OCI-LY3 (cell line): ENCODE data around the gene HOXC13.
A peak's percentile ranks its signal among the peaks of the same experiment; 100 is the strongest.

Source experiments
- H2AFZ ChIP-seq: fragments of 200-600, 300-600 bp; shearing (Covaris generic); 2 replicates; pipeline ENCODE4 v1.6.0; 2014; ENCODE audit warnings: antibody characterized with exemption, low read depth, low read length
- H3K27ac ChIP-seq: fragments of 200-600, 300-600 bp; sonication (generic); 2 replicates; pipeline ENCODE4 v1.5.1; 2014; ENCODE audit warnings: mild to moderate bottlenecking, low read length, moderate library complexity, mixed read lengths
- H3K27me3 ChIP-seq: fragments of 200-600, 300-600 bp; sonication (generic); 2 replicates; pipeline ENCODE4 v1.6.1; 2014; ENCODE audit warnings: low read depth, low read length, mixed read lengths
- H3K36me3 ChIP-seq: fragments of 200-600, 300-600 bp; sonication (generic); replicated peaks from 2 replicates; pipeline ENCODE3; 2014; ENCODE audit warnings: low read depth, low read length, mixed read lengths
- H3K4me1 ChIP-seq: fragments of 300-600, 200-600 bp; sonication (generic); 2 replicates; pipeline ENCODE4 v1.6.1; 2014; ENCODE audit warnings: low read length, mixed read lengths
- H3K4me2 ChIP-seq: fragments of 200-600, 300-600 bp; sonication (generic); 2 replicates; pipeline ENCODE4 v1.6.1; 2014; ENCODE audit warnings: low read length, mixed read lengths
- H3K4me3 ChIP-seq: fragments of 300-600, 200-600 bp; sonication (generic); 2 replicates; pipeline ENCODE4 v1.5.1; 2014; ENCODE audit warnings: antibody characterized with exemption, mild to moderate bottlenecking, low read length, moderate library complexity
- H3K79me2 ChIP-seq: fragments of 300-600, 200-600 bp; shearing (Covaris generic); 2 replicates; pipeline ENCODE4 v1.6.1; 2014; ENCODE audit warnings: mild to moderate bottlenecking, low read length, mixed read lengths
- H3K9ac ChIP-seq: fragments of 300-600, 200-600 bp; shearing (Covaris generic); 2 replicates; pipeline ENCODE4 v1.6.0; 2014; ENCODE audit warnings: mild to moderate bottlenecking, low read length, moderate library complexity
- H3K9me3 ChIP-seq: fragments of 200-600, 300-600 bp; shearing (Covaris generic); 2 replicates; pipeline ENCODE4 v1.6.1; 2014; ENCODE audit warnings: low read length, mixed read lengths; ENCODE audit not compliant: insufficient read depth
- H4K20me1 ChIP-seq: fragments of 200-600, 300-600 bp; sonication (generic); 2 replicates; pipeline ENCODE4 v1.6.1; 2016; ENCODE audit warnings: low read length, mixed read lengths; ENCODE audit not compliant: insufficient read depth
- CTCF ChIP-seq: fragments of 200-600, 300-600 bp; sonication (generic); IDR thresholded peaks from 2 replicates; pipeline ENCODE4 v1.5.1; 2014; ENCODE audit warnings: antibody characterized with exemption, low read length, low read depth
- EZH2phosphoT487 ChIP-seq: fragments of 200-600 bp; shearing (Covaris generic); IDR thresholded peaks from 2 replicates; pipeline ENCODE4 v1.6.1; 2018; ENCODE audit warnings: antibody characterized with exemption, mixed run types, low read depth

HOXC13 gene

DNA sequence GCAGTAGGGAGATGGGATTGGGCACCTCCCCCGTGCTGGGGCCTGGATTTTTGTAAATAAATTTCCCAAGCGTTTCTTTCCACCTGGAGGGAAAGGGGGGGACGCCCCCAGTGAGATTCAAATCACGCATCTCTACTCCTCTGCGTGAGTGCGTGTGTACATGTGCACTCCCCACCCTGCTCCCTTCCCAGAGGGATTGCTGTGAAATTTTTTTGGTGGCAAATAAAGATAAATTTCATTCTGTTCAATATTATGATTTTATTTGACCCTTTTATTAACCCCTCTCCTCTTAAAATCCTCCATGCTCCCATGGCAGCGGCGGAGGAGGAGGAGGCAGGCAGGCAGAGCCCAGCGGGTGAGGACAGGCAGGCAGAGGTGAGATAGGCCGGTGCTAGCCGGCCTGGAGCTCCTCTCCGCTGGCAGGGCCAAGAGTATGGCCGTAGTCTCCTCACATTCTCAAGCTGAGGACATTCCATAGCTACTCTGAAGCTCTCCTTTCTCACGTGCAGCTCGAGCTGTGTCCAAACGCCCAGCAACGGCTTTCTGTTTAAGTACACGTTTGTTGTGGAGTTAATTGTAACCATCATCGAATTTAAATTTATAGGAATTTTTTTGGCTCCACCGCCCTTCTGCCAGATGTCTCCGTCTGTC, 37.7 kb downstream of the HOXC13 start:
- no peaks in the 10 kb centered on the region for H4K20me1 ChIP-seq
- H3K4me2 ChIP-seq, result no peak overlapping the region
- no peaks in the 10 kb centered on the region for H3K9me3 ChIP-seq
- peaks cover 23% of the 10 kb centered on the region for H3K4me1 ChIP-seq
- H3K4me3 ChIP-seq, result no peak overlapping the region
- no peak overlapping the region for H2AFZ ChIP-seq
- no peak for TF ChIP-seq CTCF
- no peak for TF ChIP-seq EZH2phosphoT487
- no peaks in the 10 kb centered on the region for H3K36me3 ChIP-seq
- H3K27me3 ChIP-seq, result 0 out of 2 replicates have a peak, but pooled peaks cover 5% of the 10 kb centered on the region
- H3K27ac ChIP-seq, result no peak overlapping the region
- no peak overlapping the region for H3K9ac ChIP-seq
- no peaks in the 10 kb centered on the region for H3K79me2 ChIP-seq

DNA sequence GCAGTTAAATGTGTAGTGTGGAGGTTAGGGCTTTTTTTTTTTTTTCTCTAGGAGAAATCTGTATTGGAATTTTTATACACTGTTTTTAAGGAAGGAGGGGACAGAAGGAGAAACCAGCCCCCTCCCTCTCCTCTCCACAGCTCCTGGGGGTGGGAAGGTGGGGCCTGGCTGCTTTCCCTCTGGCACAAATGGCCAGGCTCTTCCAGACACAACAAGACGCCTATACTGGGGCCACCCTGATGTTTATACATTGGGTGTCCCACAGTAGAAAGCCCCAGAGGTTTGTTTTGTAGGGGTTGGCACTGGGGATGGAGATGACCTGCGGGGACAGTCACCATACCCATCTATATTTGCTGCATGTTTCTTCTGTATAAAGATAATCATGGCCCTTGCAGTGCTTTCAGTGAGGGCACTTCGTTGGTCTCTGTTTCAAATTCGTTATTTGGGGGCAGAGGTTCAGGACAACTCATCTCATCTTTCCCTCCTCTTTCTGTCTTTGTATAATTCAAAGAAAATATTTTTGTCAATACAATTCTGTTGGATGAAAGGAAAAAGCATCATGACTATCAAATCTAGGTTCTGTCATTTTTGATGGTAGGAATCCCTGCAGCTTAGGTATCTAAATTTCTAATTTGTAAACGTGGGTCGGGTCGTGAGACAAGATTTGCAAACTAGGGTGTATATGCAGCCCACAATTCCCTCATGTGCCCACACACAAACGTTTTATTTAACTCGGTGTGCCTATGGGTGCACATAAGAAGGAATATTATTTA, 38.4 kb downstream of the HOXC13 start:
- TF ChIP-seq EZH2phosphoT487, result no peak
- TF ChIP-seq CTCF, result no peak
- Histone ChIP-seq H3K4me1 (peaks cover 30% of the 10 kb centered on the region), H3K79me2 (no peaks in the 10 kb centered on the region), H3K36me3 (no peaks in the 10 kb centered on the region), H3K9me3 (no peaks in the 10 kb centered on the region), H3K27me3 (0 out of 2 replicates have a peak, but pooled peaks cover 5% of the 10 kb centered on the region), H3K27ac (no peak overlapping the region), H3K9ac (no peak overlapping the region), H3K4me3 (no peak overlapping the region), H2AFZ (no peak overlapping the region), H4K20me1 (no peaks in the 10 kb centered on the region), H3K4me2 (no peak overlapping the region)

DNA sequence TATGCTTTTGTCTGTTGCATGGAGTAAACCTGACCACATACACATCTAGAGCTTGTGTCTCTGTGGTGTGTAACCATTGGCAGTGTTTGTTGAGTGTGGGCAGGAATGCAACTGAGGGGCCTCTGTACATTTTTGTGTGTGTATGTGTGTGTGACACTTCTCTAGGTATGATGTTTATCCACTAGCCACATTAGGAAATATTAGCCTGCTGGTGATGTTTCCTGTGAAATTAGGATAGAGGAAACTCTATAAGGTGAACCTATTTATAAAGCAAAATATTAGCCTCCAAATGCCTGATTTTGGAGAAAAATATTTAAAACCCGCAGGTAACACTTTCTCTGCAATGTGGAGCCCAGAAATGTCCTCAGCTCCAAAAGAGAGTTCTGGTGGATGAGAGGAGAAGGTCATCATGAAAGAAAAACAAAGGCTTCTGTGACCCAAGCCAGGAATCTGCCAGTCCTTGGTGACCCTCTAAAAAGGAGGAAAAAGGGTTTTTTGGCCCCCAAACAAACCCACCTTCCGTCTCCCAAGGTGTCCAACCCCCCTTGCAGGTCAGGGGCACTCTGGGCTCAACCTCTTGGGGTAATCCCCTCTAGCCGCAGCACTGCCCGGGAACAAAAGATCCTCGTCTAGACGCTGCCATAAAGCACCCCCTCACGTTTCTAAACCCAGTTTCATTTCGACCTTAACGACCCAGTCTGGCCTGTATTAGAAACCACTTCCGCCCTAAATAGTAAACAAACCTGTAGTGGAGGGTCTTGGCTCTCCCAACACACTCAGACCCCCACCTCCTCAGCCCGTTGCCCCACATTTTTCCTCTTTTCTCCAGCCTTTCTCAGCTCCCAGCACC, 39.2 kb downstream of the HOXC13 start:
- no peak overlapping the region for H3K9ac ChIP-seq
- no peaks in the 10 kb centered on the region for H3K36me3 ChIP-seq
- no peaks in the 10 kb centered on the region for H3K9me3 ChIP-seq
- no peak overlapping the region for H2AFZ ChIP-seq
- no peaks in the 10 kb centered on the region for H3K79me2 ChIP-seq
- H3K4me3 ChIP-seq, result no peak overlapping the region
- TF ChIP-seq CTCF (no peak), EZH2phosphoT487 (no peak)
- H3K27ac ChIP-seq, result no peak overlapping the region
- no peaks in the 10 kb centered on the region for H4K20me1 ChIP-seq
- H3K27me3 ChIP-seq, result 0 out of 2 replicates have a peak, but pooled peaks cover 5% of the 10 kb centered on the region
- H3K4me2 ChIP-seq, result peak overlapping the region; percentile 47
- H3K4me1 ChIP-seq, result peaks cover 32% of the 10 kb centered on the region
